Measurements from ENCODE around the gene REV3L. TPM values are rescaled to one million over a fixed set of nuclear protein-coding genes. Genes with fewer than 3 reads are reported as not detected.

REV3L gene
- polyA plus RNA-seq, 4 donors: 4.2 to 16.8 (median 8.4) TPM

GRCh38 chr6:111487661-111488060, 4.6 kb upstream of the REV3L start:
- Histone ChIP-seq H3K36me3 (ENCODE audit: control insufficient read depth in 3 of 3, insufficient read depth in 2 of 3, low read depth in 1 of 3, low read length in 3 of 3) (no peaks in the 10 kb centered on the region), H3K27ac (ENCODE audit: low read depth in 1 of 3, low read length in 2 of 3) (peak overlapping the region in 1 of 3 donors; percentile 62), H3K27me3 (ENCODE audit: control insufficient read depth in 3 of 3, insufficient read depth in 3 of 3, low read length in 3 of 3) (no peaks in the 10 kb centered on the region), H3K9me3 (ENCODE audit: control insufficient read depth in 2 of 2, insufficient read depth in 1 of 2, low read depth in 1 of 2, low read length in 1 of 2) (peaks cover 0 to 4% of the 10 kb centered on the region in 2 donors), H3K4me3 (ENCODE audit: low read depth in 1 of 3, low read length in 3 of 3) (no peak overlapping the region), H3K4me1 (ENCODE audit: control insufficient read depth in 3 of 3, insufficient read depth in 2 of 3, low read depth in 1 of 3, low read length in 2 of 3) (no peaks in the 10 kb centered on the region)
- FAIRE-seq (no peak), DNase-seq (peak in 1 of 2 donors; percentile 14)
- 63 to 81% (median 69%) methylated on average over 1 of the region's 1 CpG for WGBS, 3 donors

- Histone ChIP-seq H3K4me3 (ENCODE audit: low read depth in 1 of 3, low read length in 3 of 3) (no peak overlapping the region), H3K27me3 (ENCODE audit: control insufficient read depth in 3 of 3, insufficient read depth in 3 of 3, low read length in 3 of 3) (no peaks in the 10 kb centered on the region), H3K4me1 (ENCODE audit: control insufficient read depth in 3 of 3, insufficient read depth in 2 of 3, low read depth in 1 of 3, low read length in 2 of 3) (no peaks in the 10 kb centered on the region), H3K9me3 (ENCODE audit: control insufficient read depth in 2 of 2, insufficient read depth in 1 of 2, low read depth in 1 of 2, low read length in 1 of 2) (peaks cover 0 to 4% of the 10 kb centered on the region in 2 donors), H3K27ac (ENCODE audit: low read depth in 1 of 3, low read length in 2 of 3) (peak overlapping the region in 1 of 3 donors; percentile 13), H3K36me3 (ENCODE audit: control insufficient read depth in 3 of 3, insufficient read depth in 2 of 3, low read depth in 1 of 3, low read length in 3 of 3) (no peaks in the 10 kb centered on the region)
- FAIRE-seq: no peak
- no peak for DNase-seq
- WGBS, 3 donors: 92 to 96% (median 93%) methylated on average over 1 of the region's 1 CpG
Observed at GRCh38 chr6:111486921-111487320, 3.9 kb upstream of the REV3L start.

GRCh38 chr6:111486475-111486874, 3.5 kb upstream of the REV3L start:
- Histone ChIP-seq H3K9me3 (ENCODE audit: control insufficient read depth in 2 of 2, insufficient read depth in 1 of 2, low read depth in 1 of 2, low read length in 1 of 2) (peaks cover 0 to 4% of the 10 kb centered on the region in 2 donors), H3K27ac (ENCODE audit: low read depth in 1 of 3, low read length in 2 of 3) (peak overlapping the region in 1 of 3 donors; percentile 13), H3K36me3 (ENCODE audit: control insufficient read depth in 3 of 3, insufficient read depth in 2 of 3, low read depth in 1 of 3, low read length in 3 of 3) (no peaks in the 10 kb centered on the region), H3K4me3 (ENCODE audit: low read depth in 1 of 3, low read length in 3 of 3) (no peak overlapping the region), H3K27me3 (ENCODE audit: control insufficient read depth in 3 of 3, insufficient read depth in 3 of 3, low read length in 3 of 3) (no peaks in the 10 kb centered on the region), H3K4me1 (ENCODE audit: control insufficient read depth in 3 of 3, insufficient read depth in 2 of 3, low read depth in 1 of 3, low read length in 2 of 3) (no peaks in the 10 kb centered on the region)
- 88 to 92% (median 90%) methylated on average over 2 of the region's 2 CpGs for WGBS, 3 donors
- FAIRE-seq (no peak), DNase-seq (no peak)

GRCh38 chr6:111485342-111485741, 2.3 kb upstream of the REV3L start:
- DNase-seq (no peak), FAIRE-seq (no peak)
- peaks cover 0 to 3% (median 0%) of the 10 kb centered on the region in 3 donors for H3K4me1 ChIP-seq (ENCODE audit: control insufficient read depth in 3 of 3, insufficient read depth in 2 of 3, low read depth in 1 of 3, low read length in 2 of 3)
- H3K4me3 ChIP-seq (ENCODE audit: low read depth in 1 of 3, low read length in 3 of 3): no peak overlapping the region
- H3K27ac ChIP-seq (ENCODE audit: low read depth in 1 of 3, low read length in 2 of 3): peak overlapping the region in 1 of 3 donors; percentile 94
- WGBS, 3 donors: 77 to 90% (median 83%) methylated on average over 1 of the region's 1 CpG
- no peaks in the 10 kb centered on the region for H3K36me3 ChIP-seq (ENCODE audit: control insufficient read depth in 3 of 3, insufficient read depth in 2 of 3, low read depth in 1 of 3, low read length in 3 of 3)
- H3K27me3 ChIP-seq (ENCODE audit: control insufficient read depth in 3 of 3, insufficient read depth in 3 of 3, low read length in 3 of 3): no peaks in the 10 kb centered on the region
- H3K9me3 ChIP-seq (ENCODE audit: control insufficient read depth in 2 of 2, insufficient read depth in 1 of 2, low read depth in 1 of 2, low read length in 1 of 2): peaks cover 0 to 4% of the 10 kb centered on the region in 2 donors

- H3K27ac ChIP-seq (ENCODE audit: low read depth in 1 of 3, low read length in 2 of 3): peak overlapping the region; percentile 14 to 96 (median 94)
- H3K36me3 ChIP-seq (ENCODE audit: control insufficient read depth in 3 of 3, insufficient read depth in 2 of 3, low read depth in 1 of 3, low read length in 3 of 3): no peaks in the 10 kb centered on the region
Observed at GRCh38 chr6:111484633-111484930, 1.6 kb upstream of the REV3L start.

GRCh38 chr6:111483736-111484632, 966 bp upstream of the REV3L start:
- Histone ChIP-seq H3K4me1 (ENCODE audit: control insufficient read depth in 3 of 3, insufficient read depth in 2 of 3, low read depth in 1 of 3, low read length in 2 of 3) (peaks cover 0 to 3% (median 0%) of the 10 kb centered on the region in 3 donors), H3K27ac (ENCODE audit: low read depth in 1 of 3, low read length in 2 of 3) (peak overlapping the region; percentile 94 to 96 (median 96)), H3K36me3 (ENCODE audit: control insufficient read depth in 3 of 3, insufficient read depth in 2 of 3, low read depth in 1 of 3, low read length in 3 of 3) (no peaks in the 10 kb centered on the region), H3K9me3 (ENCODE audit: control insufficient read depth in 2 of 2, insufficient read depth in 1 of 2, low read depth in 1 of 2, low read length in 1 of 2) (peaks cover 0 to 4% of the 10 kb centered on the region in 2 donors), H3K27me3 (ENCODE audit: control insufficient read depth in 3 of 3, insufficient read depth in 3 of 3, low read length in 3 of 3) (no peaks in the 10 kb centered on the region), H3K4me3 (ENCODE audit: low read depth in 1 of 3, low read length in 3 of 3) (peak overlapping the region; percentile 73 to 98 (median 83))
- WGBS, 3 donors: 0 to 1% (median 0%) methylated on average over 28 to 66 of the region's 66 CpGs
- FAIRE-seq (no peak), DNase-seq (peak; percentile 83 to 93)

More at GRCh38 chr6:111484633-111484930, 1.6 kb upstream of the REV3L start:
- FAIRE-seq (no peak), DNase-seq (peak in 1 of 2 donors; percentile 18)
- WGBS, 3 donors: 12 to 17% (median 15%) methylated on average over 8 of the region's 8 CpGs
- H3K4me1 ChIP-seq (ENCODE audit: control insufficient read depth in 3 of 3, insufficient read depth in 2 of 3, low read depth in 1 of 3, low read length in 2 of 3): peaks cover 0 to 3% (median 0%) of the 10 kb centered on the region in 3 donors
- H3K4me3 ChIP-seq (ENCODE audit: low read depth in 1 of 3, low read length in 3 of 3): peak overlapping the region in 2 of 3 donors; percentile 73
- no peaks in the 10 kb centered on the region for H3K27me3 ChIP-seq (ENCODE audit: control insufficient read depth in 3 of 3, insufficient read depth in 3 of 3, low read length in 3 of 3)
- H3K9me3 ChIP-seq (ENCODE audit: control insufficient read depth in 2 of 2, insufficient read depth in 1 of 2, low read depth in 1 of 2, low read length in 1 of 2): peaks cover 0 to 4% of the 10 kb centered on the region in 2 donors

GRCh38 chr6:111482188-111482958, 645 bp downstream of the REV3L start:
- peaks cover 0 to 6% (median 3%) of the 10 kb centered on the region in 3 donors for H3K4me1 ChIP-seq (ENCODE audit: control insufficient read depth in 3 of 3, insufficient read depth in 2 of 3, low read depth in 1 of 3, low read length in 2 of 3)
- H3K9me3 ChIP-seq (ENCODE audit: control insufficient read depth in 2 of 2, insufficient read depth in 1 of 2, low read depth in 1 of 2, low read length in 1 of 2): peaks cover 0 to 4% of the 10 kb centered on the region in 2 donors
- no peaks in the 10 kb centered on the region for H3K36me3 ChIP-seq (ENCODE audit: control insufficient read depth in 3 of 3, insufficient read depth in 2 of 3, low read depth in 1 of 3, low read length in 3 of 3)
- 0 to 1% (median 0%) methylated on average over 60 to 88 of the region's 88 CpGs for WGBS, 3 donors
- H3K27ac ChIP-seq (ENCODE audit: low read depth in 1 of 3, low read length in 2 of 3): peak overlapping the region; percentile 94 to 96 (median 96)
- DNase-seq (peak; percentile 46 to 83), FAIRE-seq (no peak)
- H3K4me3 ChIP-seq (ENCODE audit: low read depth in 1 of 3, low read length in 3 of 3): peak overlapping the region; percentile 73 to 98 (median 83)
- no peaks in the 10 kb centered on the region for H3K27me3 ChIP-seq (ENCODE audit: control insufficient read depth in 3 of 3, insufficient read depth in 3 of 3, low read length in 3 of 3)

GRCh38 chr6:111481836-111482187, 1.2 kb downstream of the REV3L start:
- FAIRE-seq (no peak), DNase-seq (peak in 1 of 2 donors; percentile 10)
- WGBS, 3 donors: 0 to 2% (median 2%) methylated on average over 8 of the region's 8 CpGs
- peaks cover 0 to 6% (median 3%) of the 10 kb centered on the region in 3 donors for H3K4me1 ChIP-seq (ENCODE audit: control insufficient read depth in 3 of 3, insufficient read depth in 2 of 3, low read depth in 1 of 3, low read length in 2 of 3)
- H3K27ac ChIP-seq (ENCODE audit: low read depth in 1 of 3, low read length in 2 of 3): peak overlapping the region; percentile 94 to 96 (median 96)
- peak overlapping the region; percentile 73 to 98 (median 83) for H3K4me3 ChIP-seq (ENCODE audit: low read depth in 1 of 3, low read length in 3 of 3)
- H3K27me3 ChIP-seq (ENCODE audit: control insufficient read depth in 3 of 3, insufficient read depth in 3 of 3, low read length in 3 of 3): no peaks in the 10 kb centered on the region
- H3K9me3 ChIP-seq (ENCODE audit: control insufficient read depth in 2 of 2, insufficient read depth in 1 of 2, low read depth in 1 of 2, low read length in 1 of 2): peaks cover 0 to 3% of the 10 kb centered on the region in 2 donors
- no peaks in the 10 kb centered on the region for H3K36me3 ChIP-seq (ENCODE audit: control insufficient read depth in 3 of 3, insufficient read depth in 2 of 3, low read depth in 1 of 3, low read length in 3 of 3)

Measured in small intestine (tissue), 7 donors.